Activated naive CD8-positive, alpha-beta T cell (primary cell): ENCODE data around the gene RNF126.
"Not testable (repeated sequence)": the region's sequence is repeated elsewhere in the genome, so short reads cannot be mapped to it uniquely, and the experiment has no call there.

ENCODE experiments used
- H3K27ac Mint-ChIP-seq: one replicate; pipeline ENCODE4 v1.8.0; 2021; ENCODE audit warnings: mixed read lengths
- H3K27me3 Mint-ChIP-seq: one replicate; pipeline ENCODE4 v1.8.0; 2021; ENCODE audit warnings: mixed read lengths
- H3K36me3 Mint-ChIP-seq: one replicate; pipeline ENCODE4 v1.8.0; 2021; ENCODE audit warnings: mixed read lengths
- H3K4me1 Mint-ChIP-seq: one replicate; pipeline ENCODE4 v1.8.0; 2021; ENCODE audit warnings: low read depth, mixed read lengths
- H3K4me3 Mint-ChIP-seq: one replicate; pipeline ENCODE4 v1.8.0; 2021; ENCODE audit warnings: mild to moderate bottlenecking, mixed read lengths
- H3K9me3 Mint-ChIP-seq: one replicate; pipeline ENCODE4 v1.8.0; 2021; ENCODE audit warnings: low read depth, mixed read lengths

Gene RNF126

GRCh38 chr19:621819-622218 is 41.2 kb downstream of the RNF126 start:
- no peaks in the 10 kb centered on the region for H3K27me3 Mint-ChIP-seq
- H3K4me1 Mint-ChIP-seq: peaks cover under 1% of the 10 kb centered on the region
- H3K4me3 Mint-ChIP-seq: no peak overlapping the region
- no peaks in the 10 kb centered on the region for H3K9me3 Mint-ChIP-seq
- no peak overlapping the region for H3K27ac Mint-ChIP-seq
- peaks cover 2% of the 10 kb centered on the region for H3K36me3 Mint-ChIP-seq

- H3K27me3 Mint-ChIP-seq, H3K4me3 Mint-ChIP-seq: not testable (repeated sequence)
Measured at GRCh38 chr19:621191-621590, 41.8 kb downstream of the RNF126 start.

DNA sequence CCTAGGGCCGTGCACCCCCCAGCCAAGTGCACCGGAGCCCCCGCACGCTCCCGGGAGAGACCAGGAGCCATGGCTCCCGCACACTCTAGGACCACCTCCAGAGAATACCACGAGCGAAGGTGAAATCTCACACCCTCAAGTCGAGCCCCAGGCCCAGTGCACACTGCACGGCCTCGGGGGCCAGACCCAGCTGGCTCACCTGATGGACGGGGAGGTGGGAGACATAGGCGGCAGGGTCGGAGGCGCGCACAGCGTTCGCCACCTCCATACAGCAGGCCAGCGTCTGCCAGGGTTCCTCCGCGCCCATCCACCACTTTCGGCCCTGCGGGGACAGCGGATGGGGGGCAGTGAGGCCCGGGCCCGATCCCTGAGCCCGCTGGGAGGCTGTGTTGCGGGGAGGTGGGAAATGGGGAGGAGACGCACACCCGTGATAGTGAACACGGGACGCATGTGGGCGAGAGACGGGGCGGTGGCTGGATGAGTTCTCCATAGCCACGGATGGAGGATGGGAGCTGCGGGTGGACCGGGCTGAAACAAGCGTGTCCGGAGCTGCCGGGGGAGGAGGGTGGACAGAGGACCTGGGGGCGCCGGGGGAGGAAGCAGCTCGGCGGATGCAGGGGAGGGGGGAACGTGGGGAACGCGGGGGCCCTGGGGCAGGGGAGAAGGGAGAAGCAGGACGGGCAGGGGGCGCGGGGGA is 42.7 kb downstream of the RNF126 start:
- Mint-ChIP-seq H3K27me3 (no peaks in the 10 kb centered on the region), H3K4me3 (no peak overlapping the region), H3K9me3 (no peaks in the 10 kb centered on the region), H3K27ac (no peak overlapping the region), H3K36me3 (peaks cover 2% of the 10 kb centered on the region), H3K4me1 (peaks cover 3% of the 10 kb centered on the region)

More at GRCh38 chr19:621191-621590, 41.8 kb downstream of the RNF126 start:
- H3K36me3 Mint-ChIP-seq, H3K27ac Mint-ChIP-seq, H3K9me3 Mint-ChIP-seq, H3K4me1 Mint-ChIP-seq: not testable (repeated sequence)

DNA sequence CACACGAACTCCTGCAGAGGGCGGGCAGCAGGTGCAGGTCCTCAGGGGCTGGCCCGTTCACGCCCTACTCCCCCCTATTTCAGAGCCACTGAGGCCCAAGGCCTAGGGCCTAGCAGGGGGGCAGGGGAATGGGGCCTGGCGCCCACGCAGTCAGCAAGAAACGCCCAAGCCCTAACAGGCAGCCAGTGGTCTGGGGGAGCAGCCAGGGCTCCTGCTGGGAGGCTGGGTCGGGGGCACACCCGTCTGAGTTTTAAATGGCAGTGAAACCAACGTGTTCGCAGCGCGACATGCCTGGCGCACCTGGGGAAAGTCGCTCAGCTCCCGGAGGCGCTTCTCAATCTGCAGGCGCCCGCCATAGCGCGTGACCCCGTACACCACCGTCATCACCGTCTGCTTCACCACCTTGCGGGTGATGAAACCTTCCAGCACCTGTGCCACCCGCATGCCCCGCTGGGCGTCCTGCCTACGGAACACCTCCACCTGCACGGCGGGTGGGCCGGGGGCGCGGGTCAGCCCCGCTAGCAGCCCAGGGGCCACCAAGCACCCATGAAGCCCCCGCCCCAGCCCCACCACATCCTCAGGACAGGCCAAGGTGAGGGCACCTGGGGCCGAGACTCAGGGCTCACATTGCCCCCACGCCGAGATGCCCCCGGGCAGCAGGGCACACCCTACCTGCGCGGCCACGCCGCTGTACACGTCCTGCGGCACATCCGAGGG is 43.6 kb downstream of the RNF126 start:
- Mint-ChIP-seq H3K27me3 (no peaks in the 10 kb centered on the region), H3K4me1 (peaks cover 3% of the 10 kb centered on the region), H3K4me3 (no peak overlapping the region), H3K36me3 (peaks cover 2% of the 10 kb centered on the region), H3K27ac (no peak overlapping the region), H3K9me3 (no peaks in the 10 kb centered on the region)

- Mint-ChIP-seq H3K9me3 (no peaks in the 10 kb centered on the region), H3K36me3 (peaks cover 2% of the 10 kb centered on the region)
Measured at GRCh38 chr19:618674-619285, 44.2 kb downstream of the RNF126 start.

GRCh38 chr19:618247-618619 is 44.8 kb downstream of the RNF126 start:
- no peaks in the 10 kb centered on the region for H3K27me3 Mint-ChIP-seq
- no peak overlapping the region for H3K4me3 Mint-ChIP-seq

More at GRCh38 chr19:618674-619285, 44.2 kb downstream of the RNF126 start:
- H3K4me3 Mint-ChIP-seq: no peak overlapping the region
- peaks cover 3% of the 10 kb centered on the region for H3K4me1 Mint-ChIP-seq
- H3K27ac Mint-ChIP-seq: no peak overlapping the region
- no peaks in the 10 kb centered on the region for H3K27me3 Mint-ChIP-seq

GRCh38 chr19:617551-618246 is 45.3 kb downstream of the RNF126 start:
- Mint-ChIP-seq H3K27ac (no peak overlapping the region), H3K36me3 (peaks cover 2% of the 10 kb centered on the region)

More at GRCh38 chr19:618247-618619, 44.8 kb downstream of the RNF126 start:
- Mint-ChIP-seq H3K27ac (no peak overlapping the region), H3K9me3 (no peaks in the 10 kb centered on the region), H3K4me1 (peaks cover 3% of the 10 kb centered on the region), H3K36me3 (peaks cover 2% of the 10 kb centered on the region)

DNA sequence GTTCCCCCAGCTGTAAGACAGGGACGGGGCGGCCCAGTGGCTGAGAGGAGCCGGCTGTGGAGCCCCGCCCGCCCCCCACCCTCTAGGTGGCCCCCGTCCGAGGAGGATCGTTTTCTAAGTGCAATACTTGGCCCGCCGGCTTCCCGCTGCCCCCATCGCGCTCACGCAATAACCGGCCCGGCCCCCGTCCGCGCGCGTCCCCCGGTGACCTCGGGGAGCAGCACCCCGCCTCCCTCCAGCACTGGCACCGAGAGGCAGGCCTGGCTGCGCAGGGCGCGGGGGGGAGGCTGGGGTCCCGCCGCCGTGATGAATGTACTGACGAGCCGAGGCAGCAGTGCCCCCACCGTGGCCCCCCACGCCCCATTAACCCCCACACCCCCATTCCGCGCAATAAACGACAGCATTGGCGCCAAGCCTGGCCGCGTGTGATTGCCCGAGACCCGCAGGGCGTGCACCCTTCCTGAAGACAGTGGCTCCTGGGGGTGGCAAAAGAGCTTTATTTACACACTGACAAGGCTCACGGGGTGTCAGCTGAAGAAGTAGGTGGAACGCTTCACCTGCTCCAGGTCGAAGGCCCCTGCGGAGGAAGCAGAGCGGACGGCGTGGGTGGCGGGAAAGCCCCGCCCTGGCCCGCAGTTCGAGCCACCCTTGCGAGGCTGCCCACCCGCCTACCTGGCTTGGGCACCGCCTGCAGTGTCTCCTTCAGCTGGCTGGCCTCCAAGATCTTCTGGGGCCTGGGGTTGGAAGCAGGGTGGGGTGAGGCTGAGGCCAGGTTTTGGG is 46.1 kb downstream of the RNF126 start:
- Mint-ChIP-seq H3K27ac (no peak overlapping the region), H3K36me3 (peaks cover 2% of the 10 kb centered on the region), H3K4me1 (peaks cover 3% of the 10 kb centered on the region), H3K27me3 (no peaks in the 10 kb centered on the region), H3K4me3 (no peak overlapping the region), H3K9me3 (no peaks in the 10 kb centered on the region)

More at GRCh38 chr19:617551-618246, 45.3 kb downstream of the RNF126 start:
- H3K4me3 Mint-ChIP-seq: no peak overlapping the region
- H3K27me3 Mint-ChIP-seq: no peaks in the 10 kb centered on the region
- no peaks in the 10 kb centered on the region for H3K9me3 Mint-ChIP-seq
- peaks cover 3% of the 10 kb centered on the region for H3K4me1 Mint-ChIP-seq

GRCh38 chr19:616062-616700 is 46.8 kb downstream of the RNF126 start:
- H3K9me3 Mint-ChIP-seq: no peaks in the 10 kb centered on the region

DNA sequence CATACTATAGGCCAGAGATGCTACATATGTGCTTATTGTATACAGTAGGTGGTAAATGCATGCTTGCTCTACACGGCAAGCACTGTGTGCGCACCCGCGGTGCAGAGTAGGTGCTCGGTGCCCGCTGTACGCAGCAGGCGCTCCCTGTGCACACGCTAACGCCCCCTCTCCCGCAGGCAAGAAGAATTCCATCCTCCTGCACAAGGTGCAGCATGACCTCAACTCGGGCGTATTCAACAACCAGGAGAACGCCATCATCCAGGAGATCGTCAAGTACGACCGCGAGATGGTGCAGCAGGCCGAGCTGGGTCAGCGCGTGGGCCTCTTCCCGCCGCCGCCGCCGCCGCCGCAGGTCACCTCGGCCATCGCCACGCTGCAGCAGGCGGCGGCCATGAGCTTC is 47.4 kb downstream of the RNF126 start:
- Mint-ChIP-seq H3K4me3 (peak overlapping the region; percentile 76), H3K4me1 (peaks cover 13% of the 10 kb centered on the region), H3K9me3 (no peaks in the 10 kb centered on the region)

More at GRCh38 chr19:616062-616700, 46.8 kb downstream of the RNF126 start:
- peaks cover 2% of the 10 kb centered on the region for H3K36me3 Mint-ChIP-seq
- no peak overlapping the region for H3K4me3 Mint-ChIP-seq
- H3K27ac Mint-ChIP-seq: no peak overlapping the region
- peaks cover 9% of the 10 kb centered on the region for H3K4me1 Mint-ChIP-seq
- H3K27me3 Mint-ChIP-seq: no peaks in the 10 kb centered on the region

GRCh38 chr19:613732-614567 is 49.1 kb downstream of the RNF126 start:
- H3K27me3 Mint-ChIP-seq: no peaks in the 10 kb centered on the region
- no peaks in the 10 kb centered on the region for H3K9me3 Mint-ChIP-seq
- no peak overlapping the region for H3K4me3 Mint-ChIP-seq
- peaks cover 15% of the 10 kb centered on the region for H3K4me1 Mint-ChIP-seq
- H3K36me3 Mint-ChIP-seq: peaks cover 2% of the 10 kb centered on the region
- no peak overlapping the region for H3K27ac Mint-ChIP-seq

More for the DNA sequence above, 47.4 kb downstream of the RNF126 start:
- Mint-ChIP-seq H3K27ac (peak overlapping the region; percentile 58), H3K36me3 (peaks cover 2% of the 10 kb centered on the region), H3K27me3 (no peaks in the 10 kb centered on the region)

GRCh38 chr19:612941-613340 is 50.1 kb downstream of the RNF126 start:
- peaks cover 2% of the 10 kb centered on the region for H3K36me3 Mint-ChIP-seq
- no peaks in the 10 kb centered on the region for H3K9me3 Mint-ChIP-seq
- H3K27ac Mint-ChIP-seq: no peak overlapping the region
- H3K27me3 Mint-ChIP-seq: no peaks in the 10 kb centered on the region
- peaks cover 15% of the 10 kb centered on the region for H3K4me1 Mint-ChIP-seq
- no peak overlapping the region for H3K4me3 Mint-ChIP-seq

- no peaks in the 10 kb centered on the region for H3K9me3 Mint-ChIP-seq
- peaks cover 2% of the 10 kb centered on the region for H3K36me3 Mint-ChIP-seq
- no peaks in the 10 kb centered on the region for H3K27me3 Mint-ChIP-seq
- peak overlapping the region; percentile 95 for H3K4me3 Mint-ChIP-seq
- peaks cover 17% of the 10 kb centered on the region for H3K4me1 Mint-ChIP-seq
- H3K27ac Mint-ChIP-seq: peak overlapping the region; percentile 94
Measured at GRCh38 chr19:611481-611868, 51.5 kb downstream of the RNF126 start.
